Measurements from ENCODE around the gene EPHA2.

DNA sequence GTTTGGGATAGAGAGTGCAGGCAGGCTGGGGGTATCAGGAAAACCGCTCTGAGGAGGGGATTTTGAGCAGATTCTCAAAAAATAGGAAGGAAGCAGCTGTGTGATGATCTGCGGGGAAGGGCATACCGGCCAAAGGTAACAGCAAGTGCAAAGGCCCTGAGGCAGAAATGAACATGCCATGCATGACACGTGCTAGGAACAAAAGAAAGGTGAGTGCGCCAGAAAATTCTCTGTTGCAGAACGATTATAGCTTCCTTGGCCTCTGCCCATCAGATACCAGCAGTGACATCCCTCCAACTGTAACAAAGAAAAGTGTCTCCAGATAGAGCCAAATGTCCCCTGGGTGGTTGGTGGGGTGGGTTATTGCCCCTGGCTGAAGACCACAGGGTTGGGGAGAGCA, 45.4 kb downstream of the EPHA2 start:
- TF ChIP-seq CTCF (conservative IDR thresholded peaks at IDR 0.05; ENCODE audit: low read length), result no peak
- TF ChIP-seq EZH2phosphoT487 (IDR thresholded peaks at IDR 0.05; ENCODE audit: borderline replicate concordance, low read depth, low read length), result no peak

Measured in OCI-LY7 (cell line).